DOHH2 (cell line): ENCODE results near the gene FBLN1.
"Not testable (repeated sequence)": the region's sequence is repeated elsewhere in the genome, so short reads cannot be mapped to it uniquely, and the experiment has no call there.

ENCODE experiments used
- H3F3A ChIP-seq: fragments of 200-600 bp; sonication (generic), shearing (Covaris generic); 2 replicates; pipeline ENCODE4 v1.6.0; 2016; ENCODE audit warnings: antibody characterized with exemption, mild to moderate bottlenecking; ENCODE audit not compliant: control insufficient read depth, insufficient read depth
- H3K27ac ChIP-seq: fragments of 200-600 bp; sonication (generic); 2 replicates; pipeline ENCODE4 v1.5.1; 2014; ENCODE audit warnings: low read depth, mild to moderate bottlenecking, low read length, moderate library complexity
- H3K27me3 ChIP-seq: fragments of 200-600 bp; sonication (generic); 2 replicates; pipeline ENCODE4 v1.6.1; 2014; ENCODE audit warnings: mild to moderate bottlenecking, low read length, mixed read lengths; ENCODE audit not compliant: control insufficient read depth
- H3K36me3 ChIP-seq: fragments of 200-600 bp; sonication (generic); 2 replicates; pipeline ENCODE4 v1.6.1; 2014; ENCODE audit warnings: mild to moderate bottlenecking, low read length, moderate library complexity, mixed read lengths; ENCODE audit not compliant: control insufficient read depth
- H3K4me1 ChIP-seq: fragments of 200-600 bp; sonication (generic); 2 replicates; pipeline ENCODE4 v1.6.1; 2014; ENCODE audit warnings: mild to moderate bottlenecking, low read length, mixed read lengths; ENCODE audit not compliant: control insufficient read depth
- H3K4me2 ChIP-seq: fragments of 200-600 bp; sonication (generic); 2 replicates; pipeline ENCODE4 v1.6.0; 2014; ENCODE audit warnings: mild to moderate bottlenecking, low read length, moderate library complexity
- H3K4me3 ChIP-seq: fragments of 200-600 bp; sonication (generic); 2 replicates; pipeline ENCODE4 v1.5.1; 2014; ENCODE audit warnings: mild to moderate bottlenecking, low read length, mixed read lengths
- H3K79me2 ChIP-seq: fragments of 200-600 bp; sonication (generic); 2 replicates; pipeline ENCODE4 v1.6.1; 2014; ENCODE audit warnings: mild to moderate bottlenecking, low read length, mixed read lengths; ENCODE audit not compliant: control insufficient read depth
- H3K9me2 ChIP-seq: fragments of 200-600 bp; sonication (generic); replicated peaks from 2 replicates; pipeline ENCODE4 v1.6.1; 2014; ENCODE audit warnings: mild to moderate bottlenecking, low read length, mixed read lengths; ENCODE audit not compliant: control insufficient read depth
- H3K9me3 ChIP-seq: fragments of 200-600 bp; sonication (generic); 2 replicates; pipeline ENCODE4 v1.6.1; 2014; ENCODE audit warnings: antibody characterized with exemption, low read length, mixed read lengths; ENCODE audit not compliant: control insufficient read depth, insufficient read depth
- H4K20me1 ChIP-seq: fragments of 200-600 bp; sonication (generic); 2 replicates; pipeline ENCODE4 v1.6.0; 2014; ENCODE audit warnings: low read depth, mild to moderate bottlenecking, antibody characterized with exemption, low read length, moderate library complexity; ENCODE audit not compliant: control insufficient read depth, insufficient read depth
- CTCF ChIP-seq: fragments of 200-600 bp; sonication (generic); IDR thresholded peaks from one replicate; pipeline ENCODE4 v1.5.1; 2014; ENCODE audit warnings: antibody characterized with exemption, mild to moderate bottlenecking, low read depth, low read length; ENCODE audit not compliant: poor library complexity, severe bottlenecking
- EZH2phosphoT487 ChIP-seq: fragments of 200-600 bp; sonication (generic); IDR thresholded peaks from 2 replicates; pipeline ENCODE4 v1.6.1; 2017; ENCODE audit warnings: borderline replicate concordance, mild to moderate bottlenecking, antibody characterized with exemption, low read length, moderate library complexity, mixed read lengths

Gene FBLN1

DNA sequence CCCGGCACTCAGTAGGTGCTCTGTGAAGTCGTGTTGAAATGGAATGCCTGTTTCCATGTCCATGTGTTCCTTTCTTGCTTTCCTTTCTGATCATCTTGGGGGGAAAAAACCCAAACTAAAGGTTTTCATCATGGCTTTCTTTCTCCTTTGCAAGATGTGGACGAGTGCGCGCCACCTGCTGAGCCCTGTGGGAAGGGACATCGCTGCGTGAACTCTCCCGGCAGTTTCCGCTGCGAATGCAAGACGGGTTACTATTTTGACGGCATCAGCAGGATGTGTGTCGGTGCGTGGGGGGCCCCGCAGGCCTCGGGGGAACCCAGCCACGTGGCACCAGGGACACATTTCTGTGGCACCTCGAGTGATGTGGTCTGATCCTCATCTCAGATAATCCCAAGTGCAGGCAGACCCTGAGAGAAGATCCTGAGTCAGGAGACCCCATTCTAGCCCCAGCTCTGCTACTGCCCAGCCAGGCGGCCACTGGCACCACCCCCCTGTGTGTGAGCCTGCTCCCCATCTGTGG, 39.4 kb downstream of the FBLN1 start:
- Histone ChIP-seq H4K20me1 (no peaks in the 10 kb centered on the region), H3K27me3 (no peaks in the 10 kb centered on the region), H3K4me1 (no peaks in the 10 kb centered on the region), H3K36me3 (no peaks in the 10 kb centered on the region), H3K4me3 (no peak overlapping the region), H3K9me3 (no peaks in the 10 kb centered on the region), H3K4me2 (no peak overlapping the region), H3K9me2 (no peaks in the 10 kb centered on the region), H3K79me2 (no peaks in the 10 kb centered on the region), H3F3A (no peaks in the 10 kb centered on the region), H3K27ac (no peak overlapping the region)
- TF ChIP-seq EZH2phosphoT487 = no peak
- TF ChIP-seq CTCF = no peak

DNA sequence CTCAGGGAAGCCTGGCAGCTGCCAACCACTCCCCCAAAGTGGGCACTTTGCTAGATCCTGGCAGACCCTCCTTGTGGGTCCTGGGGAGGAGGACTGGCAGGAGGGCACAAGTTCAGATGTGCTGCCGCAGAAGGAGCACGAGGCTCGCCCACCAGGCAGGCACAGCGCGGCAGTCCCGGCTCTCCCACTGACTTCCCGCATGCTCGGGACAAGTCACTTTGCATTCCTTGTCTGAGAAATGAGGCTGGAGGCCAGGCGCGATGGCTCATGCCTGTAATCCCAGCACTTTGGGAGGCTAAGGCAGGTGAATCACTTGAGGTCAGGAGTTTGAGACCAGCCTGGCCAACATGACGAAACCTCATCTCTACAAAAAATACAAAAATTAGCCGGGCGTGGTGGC, 40.1 kb downstream of the FBLN1 start:
- H3K9me2 ChIP-seq, H4K20me1 ChIP-seq, H3K27ac ChIP-seq, H3F3A ChIP-seq, H3K79me2 ChIP-seq, H3K4me3 ChIP-seq, H3K27me3 ChIP-seq, H3K4me2 ChIP-seq, H3K9me3 ChIP-seq, H3K4me1 ChIP-seq, H3K36me3 ChIP-seq: not testable (repeated sequence)

DNA sequence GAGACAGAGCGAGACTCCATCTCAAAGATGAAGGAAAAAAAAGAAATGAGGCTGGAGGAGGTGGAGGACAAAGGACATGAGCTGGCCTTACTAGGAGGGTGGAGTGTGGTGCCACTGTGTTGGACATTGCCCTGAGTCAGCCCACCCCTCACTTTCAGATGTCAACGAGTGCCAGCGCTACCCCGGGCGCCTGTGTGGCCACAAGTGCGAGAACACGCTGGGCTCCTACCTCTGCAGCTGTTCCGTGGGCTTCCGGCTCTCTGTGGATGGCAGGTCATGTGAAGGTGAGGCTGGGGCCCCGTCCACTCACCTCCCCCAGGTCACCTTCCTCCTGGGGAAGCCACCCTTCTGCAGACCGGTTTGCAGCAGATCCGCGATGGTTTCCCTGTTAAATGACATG, 40.6 kb downstream of the FBLN1 start:
- Histone ChIP-seq H3K27ac (no peak overlapping the region), H3K9me3 (no peaks in the 10 kb centered on the region), H3K4me1 (no peaks in the 10 kb centered on the region), H3K9me2 (no peaks in the 10 kb centered on the region), H3F3A (no peaks in the 10 kb centered on the region), H3K27me3 (no peaks in the 10 kb centered on the region), H3K36me3 (no peaks in the 10 kb centered on the region), H3K4me2 (no peak overlapping the region), H3K4me3 (no peak overlapping the region), H4K20me1 (no peaks in the 10 kb centered on the region), H3K79me2 (no peaks in the 10 kb centered on the region)
- TF ChIP-seq EZH2phosphoT487 (no peak), CTCF (no peak)

DNA sequence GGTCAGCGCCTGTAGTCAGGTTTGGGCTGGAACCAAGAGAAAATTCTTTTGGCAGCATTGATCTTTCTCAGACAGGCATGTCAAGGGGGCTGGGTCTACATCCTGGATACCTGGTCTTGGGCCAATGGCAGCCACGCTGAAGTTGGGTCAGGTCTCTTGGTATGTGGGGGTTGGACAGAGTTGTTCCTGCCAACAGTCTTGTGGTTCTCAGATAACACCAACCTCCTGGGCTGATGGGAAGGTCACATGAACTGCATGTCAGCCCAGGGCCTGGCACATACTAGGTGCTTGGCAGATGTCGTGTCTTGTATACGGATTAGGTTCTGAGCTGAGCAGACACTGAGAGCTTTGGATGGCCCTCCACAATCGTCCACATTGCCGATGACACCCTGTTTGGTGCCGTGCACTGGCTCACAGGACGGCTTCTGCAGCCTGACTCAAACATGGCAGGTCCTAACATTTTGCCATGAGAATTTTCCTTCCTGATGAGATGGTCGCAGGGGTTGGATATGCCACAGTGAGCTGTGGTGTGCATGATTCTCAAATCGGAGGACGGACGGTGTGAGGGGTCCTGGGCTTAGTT, 42.0 kb downstream of the FBLN1 start:
- H3F3A ChIP-seq = no peaks in the 10 kb centered on the region
- no peaks in the 10 kb centered on the region for H3K27me3 ChIP-seq
- H3K4me3 ChIP-seq = no peak overlapping the region
- no peak for TF ChIP-seq CTCF
- TF ChIP-seq EZH2phosphoT487 = no peak
- no peak overlapping the region for H3K27ac ChIP-seq
- H3K4me2 ChIP-seq = no peak overlapping the region
- no peaks in the 10 kb centered on the region for H3K4me1 ChIP-seq
- no peaks in the 10 kb centered on the region for H3K9me2 ChIP-seq
- no peaks in the 10 kb centered on the region for H3K79me2 ChIP-seq
- no peaks in the 10 kb centered on the region for H3K9me3 ChIP-seq
- H3K36me3 ChIP-seq = no peaks in the 10 kb centered on the region
- no peaks in the 10 kb centered on the region for H4K20me1 ChIP-seq
